SK-N-SH treated with all-trans-retinoic acid at 6 μM for 48 hours (cell line): ENCODE results near the gene IQCM.

Source experiments
- ARNTL ChIP-seq: fragments of 450-650 bp; formaldehyde crosslinking; IDR thresholded peaks from 2 replicates; pipeline ENCODE4 v1.5.0; 2020; ENCODE audit warnings: low read depth, mild to moderate bottlenecking, moderate library complexity, borderline replicate concordance
- CREB5 ChIP-seq: fragments of 250-450 bp; sonication (Bioruptor Pico); IDR thresholded peaks from 2 replicates; pipeline ENCODE4 v1.5.1; 2020; ENCODE audit warnings: low read depth, mild to moderate bottlenecking, moderate library complexity
- CSDC2 ChIP-seq: fragments of 250-450 bp; sonication (Bioruptor Pico); IDR thresholded peaks from 2 replicates; pipeline ENCODE4 v1.5.0; 2020; ENCODE audit warnings: mild to moderate bottlenecking, moderate library complexity
- ESRRG ChIP-seq: fragments of 250-450 bp; sonication (Bioruptor Pico); IDR thresholded peaks from 2 replicates; pipeline ENCODE4 v1.6.1; 2021; ENCODE audit warnings: mild to moderate bottlenecking
- GLIS3 ChIP-seq: fragments of 250-450 bp; sonication (Bioruptor Pico); IDR thresholded peaks from 2 replicates; pipeline ENCODE4 v1.5.0; 2020; ENCODE audit warnings: mild to moderate bottlenecking, moderate library complexity
- ISL1 ChIP-seq: fragments of 250-450 bp; sonication (Bioruptor Pico); IDR thresholded peaks from 2 replicates; pipeline ENCODE4 v2.1.2; 2022; ENCODE audit warnings: mild to moderate bottlenecking, moderate library complexity
- OSR1 ChIP-seq: fragments of 250-450 bp; sonication (Bioruptor Pico); IDR thresholded peaks from 2 replicates; pipeline ENCODE4 v1.8.0; 2022; ENCODE audit warnings: moderate library complexity, mild to moderate bottlenecking, inconsistent platforms
- PATZ1 ChIP-seq: fragments of 250-450 bp; sonication (Bioruptor Pico); IDR thresholded peaks from 2 replicates; pipeline ENCODE4 v1.8.0; 2020; ENCODE audit warnings: mild to moderate bottlenecking, moderate library complexity, borderline replicate concordance
- POU6F1 ChIP-seq: fragments of 250-450 bp; sonication (Bioruptor Pico); IDR thresholded peaks from 2 replicates; pipeline ENCODE4 v1.8.0; 2021; ENCODE audit warnings: low read depth, mild to moderate bottlenecking, moderate library complexity, borderline replicate concordance
- RARB ChIP-seq: fragments of 250-450 bp; sonication (Bioruptor Pico); IDR thresholded peaks from 2 replicates; pipeline ENCODE4 v1.8.0; 2021; ENCODE audit warnings: mild to moderate bottlenecking, moderate library complexity

GRCh38 chr4:149795256-149795655 is 20.4 kb downstream of the IQCM start:
- TF ChIP-seq ARNTL (CRISPR knock-in tag) (no peak), GLIS3 (CRISPR knock-in tag) (no peak), RARB (CRISPR knock-in tag) (no peak), PATZ1 (CRISPR knock-in tag) (no peak), CSDC2 (CRISPR knock-in tag) (no peak), OSR1 (CRISPR knock-in tag) (no peak), ESRRG (CRISPR knock-in tag) (no peak), CREB5 (CRISPR knock-in tag) (no peak), POU6F1 (no peak), ISL1 (CRISPR knock-in tag) (no peak)
